ENCODE results near the gene NACAD.

NACAD gene

DNA sequence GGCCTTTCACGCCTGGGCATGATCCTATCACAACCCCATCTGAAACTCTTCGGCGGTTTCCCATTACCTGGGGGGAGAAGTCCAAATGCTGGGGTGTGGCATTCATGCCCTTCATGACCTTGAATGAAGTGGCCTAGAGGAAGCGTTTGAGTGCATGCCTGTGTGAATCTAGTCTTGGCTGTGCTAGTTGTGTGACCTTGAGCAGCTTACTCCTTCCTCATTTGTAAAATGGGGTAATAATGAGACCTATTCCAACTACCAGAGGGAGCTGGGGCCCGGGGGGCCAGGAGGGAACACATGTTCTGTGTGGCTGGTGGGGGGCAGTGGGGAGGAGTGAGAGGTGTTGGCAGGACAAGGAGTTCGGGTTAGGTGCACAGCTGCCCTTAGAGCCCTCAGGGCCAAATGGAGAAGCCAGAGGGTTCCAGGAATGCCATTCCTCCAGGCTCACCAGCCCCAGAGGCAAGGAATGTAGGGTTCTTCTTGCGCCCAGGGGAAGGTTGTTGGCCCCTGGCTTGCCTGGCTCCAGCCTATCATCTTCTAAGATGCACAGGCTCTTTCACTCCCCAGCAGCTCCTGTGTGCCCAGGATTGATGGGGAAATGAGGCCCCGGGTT lies 44.0 kb upstream of the NACAD start:
- Histone ChIP-seq H3K4me1 (ENCODE audit: control insufficient read depth in 1 of 2, insufficient read depth in 1 of 2, low read depth in 1 of 2, low read length in 1 of 2) (no peaks in the 10 kb centered on the region), H3K27me3 (no peaks in the 10 kb centered on the region), H3K27ac (no peak overlapping the region), H3K4me3 (ENCODE audit: low read depth in 1 of 2, low read length in 1 of 2) (no peak overlapping the region), H3K36me3 (no peaks in the 10 kb centered on the region), H3K9me3 (no peaks in the 10 kb centered on the region)
- TF ChIP-seq, protein P1, sequence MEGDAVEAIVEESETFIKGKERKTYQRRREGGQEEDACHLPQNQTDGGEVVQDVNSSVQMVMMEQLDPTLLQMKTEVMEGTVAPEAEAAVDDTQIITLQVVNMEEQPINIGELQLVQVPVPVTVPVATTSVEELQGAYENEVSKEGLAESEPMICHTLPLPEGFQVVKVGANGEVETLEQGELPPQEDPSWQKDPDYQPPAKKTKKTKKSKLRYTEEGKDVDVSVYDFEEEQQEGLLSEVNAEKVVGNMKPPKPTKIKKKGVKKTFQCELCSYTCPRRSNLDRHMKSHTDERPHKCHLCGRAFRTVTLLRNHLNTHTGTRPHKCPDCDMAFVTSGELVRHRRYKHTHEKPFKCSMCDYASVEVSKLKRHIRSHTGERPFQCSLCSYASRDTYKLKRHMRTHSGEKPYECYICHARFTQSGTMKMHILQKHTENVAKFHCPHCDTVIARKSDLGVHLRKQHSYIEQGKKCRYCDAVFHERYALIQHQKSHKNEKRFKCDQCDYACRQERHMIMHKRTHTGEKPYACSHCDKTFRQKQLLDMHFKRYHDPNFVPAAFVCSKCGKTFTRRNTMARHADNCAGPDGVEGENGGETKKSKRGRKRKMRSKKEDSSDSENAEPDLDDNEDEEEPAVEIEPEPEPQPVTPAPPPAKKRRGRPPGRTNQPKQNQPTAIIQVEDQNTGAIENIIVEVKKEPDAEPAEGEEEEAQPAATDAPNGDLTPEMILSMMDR (IDR thresholded peaks at IDR 0.05), result no peak

DNA sequence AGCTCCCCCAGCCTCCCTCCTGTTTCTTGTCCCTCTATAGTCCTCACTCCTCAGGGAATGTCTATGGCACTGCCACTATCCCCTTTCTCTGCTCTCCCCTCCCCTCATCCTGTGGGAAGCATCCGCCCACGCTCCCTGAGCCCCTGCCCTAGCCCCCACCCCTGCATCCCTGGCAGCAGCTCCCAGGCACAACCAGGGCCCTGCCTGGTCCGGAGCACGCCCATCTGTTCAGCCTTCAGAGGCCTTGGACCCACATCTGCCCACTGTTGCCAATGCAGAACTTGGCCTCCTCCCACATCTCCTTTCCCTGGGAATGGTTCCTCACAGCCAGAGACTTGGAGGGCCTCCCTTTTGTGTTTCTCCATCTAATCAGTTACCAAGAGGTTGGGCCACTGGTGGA lies 43.1 kb upstream of the NACAD start:
- H3K36me3 ChIP-seq, result no peaks in the 10 kb centered on the region
- no peaks in the 10 kb centered on the region for H3K4me1 ChIP-seq (ENCODE audit: control insufficient read depth in 1 of 2, insufficient read depth in 1 of 2, low read depth in 1 of 2, low read length in 1 of 2)
- TF ChIP-seq, protein P1 (IDR thresholded peaks at IDR 0.05), result no peak
- H3K9me3 ChIP-seq, result no peaks in the 10 kb centered on the region
- no peak overlapping the region for H3K4me3 ChIP-seq (ENCODE audit: low read depth in 1 of 2, low read length in 1 of 2)
- no peaks in the 10 kb centered on the region for H3K27me3 ChIP-seq
- H3K27ac ChIP-seq, result no peak overlapping the region

DNA sequence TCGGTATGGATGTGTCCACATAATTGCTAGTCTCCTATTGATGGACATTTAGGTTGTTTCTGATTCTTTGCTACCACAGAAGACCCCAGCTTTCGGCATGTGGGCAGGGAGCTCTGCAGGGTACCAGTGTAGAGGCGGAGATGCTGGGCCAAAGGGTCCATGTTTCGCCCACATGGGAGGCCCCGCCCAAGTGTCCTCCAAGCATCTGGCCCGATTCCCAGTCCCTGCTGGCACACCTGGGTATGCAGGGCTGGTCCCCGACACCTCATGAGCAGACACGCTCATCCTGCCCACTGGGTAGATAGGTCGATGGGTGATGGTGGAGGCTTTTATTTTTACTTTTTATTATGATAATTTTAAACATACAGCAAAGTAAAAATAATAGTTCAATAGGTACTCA lies 42.1 kb upstream of the NACAD start:
- Histone ChIP-seq H3K27me3 (no peaks in the 10 kb centered on the region), H3K4me3 (ENCODE audit: low read depth in 1 of 2, low read length in 1 of 2) (no peak overlapping the region), H3K27ac (no peak overlapping the region), H3K9me3 (no peaks in the 10 kb centered on the region), H3K4me1 (ENCODE audit: control insufficient read depth in 1 of 2, insufficient read depth in 1 of 2, low read depth in 1 of 2, low read length in 1 of 2) (no peaks in the 10 kb centered on the region), H3K36me3 (no peaks in the 10 kb centered on the region)
- TF ChIP-seq, protein P1 (IDR thresholded peaks at IDR 0.05), result no peak

GRCh38 chr7:45129906-45130305 lies 41.1 kb upstream of the NACAD start:
- H3K27ac ChIP-seq, result no peak overlapping the region
- no peaks in the 10 kb centered on the region for H3K4me1 ChIP-seq (ENCODE audit: control insufficient read depth in 1 of 2, insufficient read depth in 1 of 2, low read depth in 1 of 2, low read length in 1 of 2)
- H3K27me3 ChIP-seq, result no peaks in the 10 kb centered on the region
- no peaks in the 10 kb centered on the region for H3K9me3 ChIP-seq
- no peaks in the 10 kb centered on the region for H3K36me3 ChIP-seq
- TF ChIP-seq, protein P1 (IDR thresholded peaks at IDR 0.05), result no peak
- H3K4me3 ChIP-seq (ENCODE audit: low read depth in 1 of 2, low read length in 1 of 2), result no peak overlapping the region

DNA sequence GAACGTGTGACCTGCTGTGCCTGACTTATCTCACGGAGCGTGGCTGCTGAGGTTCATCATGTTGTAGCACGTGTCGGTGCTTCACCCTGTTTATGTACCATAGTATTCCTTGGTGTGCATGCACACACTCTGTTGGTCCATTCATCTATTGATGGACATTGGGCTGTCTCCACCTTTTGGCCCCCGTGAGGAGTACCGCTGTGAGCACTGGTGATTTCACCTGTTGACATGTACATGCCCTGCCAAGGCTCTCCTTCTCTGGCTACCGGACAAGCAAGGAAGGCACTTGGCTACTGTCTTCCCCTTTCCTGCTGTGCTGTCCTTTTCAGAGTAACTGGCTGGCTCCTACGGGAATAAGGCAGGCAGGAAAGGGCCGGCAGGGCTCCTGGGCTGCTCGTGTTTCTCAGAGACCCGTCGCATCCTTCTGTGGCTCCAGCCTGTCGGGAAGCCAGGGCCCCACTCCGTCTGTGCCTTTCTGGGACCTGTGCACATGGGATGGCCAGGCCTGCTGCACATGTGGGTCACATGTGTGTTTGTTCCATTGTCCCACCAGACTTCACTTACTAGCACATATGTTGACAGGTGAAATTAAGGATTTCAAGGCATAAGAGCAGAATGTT lies 40.5 kb upstream of the NACAD start:
- H3K9me3 ChIP-seq, result no peaks in the 10 kb centered on the region
- H3K27ac ChIP-seq, result no peak overlapping the region
- H3K27me3 ChIP-seq, result no peaks in the 10 kb centered on the region
- no peak overlapping the region for H3K4me3 ChIP-seq (ENCODE audit: low read depth in 1 of 2, low read length in 1 of 2)
- H3K36me3 ChIP-seq, result no peaks in the 10 kb centered on the region
- H3K4me1 ChIP-seq (ENCODE audit: control insufficient read depth in 1 of 2, insufficient read depth in 1 of 2, low read depth in 1 of 2, low read length in 1 of 2), result no peaks in the 10 kb centered on the region
- TF ChIP-seq, protein P1 (IDR thresholded peaks at IDR 0.05), result no peak
